Left renal pelvis (tissue), 4 donors: ENCODE results near the gene DNAJB9. TPM values are rescaled to one million over a fixed set of nuclear protein-coding genes. Genes with fewer than 3 reads are reported as not detected.

Source experiments
- DNase-seq, 4 donors: peaks; one replicate each; pipeline ENCODE4 v3.0.0-alpha.2; 2013; ENCODE audit warnings: low read depth in 4 of 4, low spot score in 3 of 4
- polyA plus RNA-seq, 4 donors: library from polyadenylated mRNA; unstranded; fragments of 120-200 nt; gene quantifications; one replicate each; pipeline ENCODE4 v1.2.1, GENCODE V29; 2013; ENCODE audit not compliant: insufficient read length in 4 of 4

DNAJB9 gene
- polyA plus RNA-seq, 4 donors = 31.5 to 48.1 (median 45.2) TPM

DNA sequence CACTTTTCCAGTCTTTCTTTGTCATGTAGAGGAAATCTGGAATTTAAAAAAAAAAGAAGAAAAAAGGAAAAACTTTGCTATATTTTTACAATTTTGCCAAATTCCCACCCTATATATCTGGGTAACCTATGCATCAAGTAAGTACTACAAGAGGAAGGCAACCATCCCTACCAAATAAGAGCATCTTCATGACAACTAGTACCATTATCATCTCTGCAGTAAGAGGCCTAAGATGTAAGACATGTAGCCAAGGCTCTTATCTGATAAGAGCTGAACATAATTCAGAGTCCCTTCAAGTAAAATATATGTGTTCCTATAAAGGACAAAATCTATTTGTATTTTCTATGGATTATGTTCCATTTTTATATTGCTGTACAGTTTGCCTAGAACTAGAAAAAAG lies 3.7 kb upstream of the DNAJB9 start:
- DNase-seq = no peak

DNA sequence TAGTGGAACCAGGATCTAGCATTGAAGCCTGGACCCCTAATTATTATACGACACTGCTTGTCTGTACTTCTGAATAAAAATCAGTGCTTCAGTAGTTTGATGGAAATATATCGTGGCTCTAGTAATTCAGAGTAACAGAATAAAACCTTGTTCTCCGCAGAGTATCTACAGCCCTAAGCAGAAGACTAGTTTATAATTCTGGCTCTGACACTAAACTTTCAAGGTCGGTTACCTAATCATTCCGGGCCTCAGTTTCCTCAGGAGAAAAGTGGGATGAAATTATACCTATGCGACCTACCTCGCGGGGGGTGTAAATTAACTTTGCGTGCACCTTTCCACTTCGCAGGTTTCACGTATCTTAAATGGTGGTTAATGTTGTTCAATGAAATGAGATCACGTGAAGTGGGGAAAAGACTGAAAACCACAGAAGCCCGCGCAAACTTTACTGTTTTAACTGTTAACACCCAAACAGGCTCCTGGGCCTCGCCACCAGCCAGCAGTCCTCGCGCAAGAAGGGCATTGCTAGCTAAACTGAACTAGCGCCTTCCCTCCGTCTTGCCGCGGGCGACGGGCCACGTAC lies 783 bp upstream of the DNAJB9 start:
- DNase-seq = no peak

DNA sequence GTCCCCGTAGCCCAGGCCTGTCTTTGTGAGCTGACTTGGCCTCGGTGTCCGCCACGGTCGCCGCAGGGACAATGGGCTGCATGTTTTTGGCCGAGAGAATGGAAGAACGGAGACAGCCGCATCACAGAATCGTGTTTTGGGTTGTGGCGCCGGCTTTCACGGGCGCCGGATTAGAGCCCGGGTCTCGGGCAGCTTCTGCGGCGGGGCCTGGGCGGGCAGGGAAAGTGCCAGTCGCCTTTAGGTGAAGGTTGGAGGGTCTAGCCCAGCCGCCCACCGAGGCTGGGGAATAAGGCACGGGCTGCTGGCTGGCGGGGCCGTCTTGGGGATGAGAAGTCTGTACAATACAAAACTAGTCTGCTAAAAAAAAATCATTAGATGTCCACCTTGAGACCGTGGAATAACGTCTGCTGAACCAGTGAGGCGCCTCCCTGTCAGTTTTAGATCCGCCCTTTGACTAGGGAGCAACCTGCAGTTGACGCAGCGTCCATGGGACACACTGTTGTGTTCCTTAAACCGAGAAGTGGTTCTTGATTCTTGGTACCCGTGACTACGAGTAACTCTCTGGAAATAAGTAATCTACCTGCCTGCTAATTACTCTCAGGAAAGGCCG lies 577 bp downstream of the DNAJB9 start:
- DNase-seq = peak in 1 of 4 donors; percentile 35

DNA sequence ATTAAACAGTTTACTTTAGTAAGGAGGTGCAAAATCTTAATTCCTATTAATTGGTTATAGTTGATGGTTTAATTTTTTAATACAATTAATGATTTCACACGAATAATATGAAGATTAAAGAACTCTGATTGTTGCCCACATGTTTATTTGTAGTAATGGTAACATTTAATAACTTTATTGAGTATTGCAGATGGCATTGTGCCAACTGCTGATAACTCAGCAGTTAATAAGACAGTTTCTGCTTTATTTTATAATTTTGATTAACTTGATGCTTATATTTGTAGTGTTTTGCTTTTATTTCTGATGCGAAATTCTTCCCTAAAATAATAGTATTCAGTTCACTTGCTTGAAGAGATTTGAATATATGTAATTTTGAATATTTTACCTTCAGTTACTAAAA lies 2.8 kb downstream of the DNAJB9 start:
- DNase-seq = no peak

DNA sequence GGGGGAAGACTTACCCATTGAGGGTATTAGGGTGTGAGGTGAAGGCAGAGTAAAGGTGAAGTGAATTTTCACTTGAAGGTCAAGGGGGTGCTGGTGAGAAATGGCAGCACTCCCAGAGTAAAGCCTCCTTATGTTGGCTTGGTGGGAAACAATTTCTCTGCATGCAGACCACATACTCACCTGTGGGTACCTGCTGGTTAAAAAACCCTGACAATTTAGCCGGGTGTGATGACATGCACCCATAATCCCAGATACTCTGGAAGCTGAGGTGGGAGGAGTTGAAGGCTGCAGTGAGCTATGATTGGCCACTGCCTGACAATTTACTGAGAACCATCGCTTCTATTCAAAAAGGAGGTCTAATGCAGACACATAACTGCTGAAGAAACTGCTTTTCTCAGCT lies 5.5 kb downstream of the DNAJB9 start:
- DNase-seq = no peak

GRCh38 chr7:108576116-108576515 lies 6.4 kb downstream of the DNAJB9 start:
- DNase-seq = no peak

- DNase-seq = no peak
Observed at GRCh38 chr7:108578937-108579336, 9.3 kb downstream of the DNAJB9 start.

DNA sequence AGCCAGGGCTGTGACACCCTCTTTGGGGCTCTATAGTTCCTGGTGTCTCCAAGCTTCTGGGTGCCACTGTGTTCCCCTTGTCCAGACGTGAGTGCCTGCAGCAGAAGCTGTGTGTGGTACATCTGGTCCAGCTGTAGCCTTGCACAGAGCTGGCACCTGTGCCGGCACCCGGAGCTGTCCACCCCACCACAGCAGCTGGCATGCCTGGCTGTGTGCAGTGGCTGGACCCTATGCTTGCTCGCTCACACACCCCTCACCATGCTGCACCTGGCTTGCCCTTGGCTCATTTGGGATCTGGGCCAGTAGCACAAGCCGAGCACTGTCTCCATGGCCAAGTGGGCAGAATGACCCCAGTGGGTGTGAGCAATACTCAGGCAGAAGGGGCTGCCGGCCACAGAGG lies 10.6 kb downstream of the DNAJB9 start:
- DNase-seq = no peak

GRCh38 chr7:108581655-108582491 lies 12.2 kb downstream of the DNAJB9 start:
- no peak for DNase-seq

DNA sequence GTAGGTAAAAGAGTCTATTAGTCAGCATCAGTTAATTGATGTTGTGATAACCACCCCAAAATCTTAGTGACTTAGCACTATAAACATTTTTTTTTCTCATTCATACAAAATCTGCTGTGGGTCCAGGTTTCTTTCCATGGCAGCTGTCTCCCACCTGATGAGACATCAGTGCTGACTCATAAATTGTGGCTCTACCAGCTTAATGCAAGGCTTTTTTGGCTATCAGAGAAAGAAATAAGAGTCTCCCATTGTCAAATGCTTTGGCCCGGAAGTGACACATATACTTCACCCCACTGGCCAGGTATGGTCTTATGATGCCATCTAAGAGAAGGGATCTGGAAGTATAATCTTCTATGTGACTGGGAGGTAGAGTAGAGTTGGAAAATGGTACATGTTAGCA lies 14.5 kb downstream of the DNAJB9 start:
- DNase-seq = no peak

- DNase-seq = no peak
Observed at GRCh38 chr7:108585843-108586242, 16.2 kb downstream of the DNAJB9 start.

DNA sequence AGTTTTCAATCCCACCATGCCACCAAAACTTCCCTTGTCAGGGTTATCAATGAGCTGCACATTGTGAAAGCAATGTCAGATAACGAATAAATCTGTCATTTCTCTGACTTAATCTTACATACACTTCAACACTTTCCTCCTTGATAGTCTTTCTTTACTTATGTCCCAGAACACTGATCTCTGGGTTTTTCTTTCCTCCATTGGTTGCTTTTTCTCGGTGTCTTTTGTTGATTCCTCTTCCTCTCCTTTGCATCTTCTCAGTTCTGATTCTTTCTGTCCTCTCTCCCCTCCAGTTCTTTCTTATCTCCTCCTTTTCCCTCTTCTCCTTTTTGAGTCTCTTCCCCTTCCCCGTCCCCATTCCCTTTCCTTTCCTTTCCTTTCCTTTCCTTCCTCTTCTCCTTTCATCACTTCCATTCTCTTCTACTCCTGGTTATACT lies 16.6 kb downstream of the DNAJB9 start:
- no peak for DNase-seq

- DNase-seq = no peak
Observed at GRCh38 chr7:108589199-108589598, 19.5 kb downstream of the DNAJB9 start.

DNA sequence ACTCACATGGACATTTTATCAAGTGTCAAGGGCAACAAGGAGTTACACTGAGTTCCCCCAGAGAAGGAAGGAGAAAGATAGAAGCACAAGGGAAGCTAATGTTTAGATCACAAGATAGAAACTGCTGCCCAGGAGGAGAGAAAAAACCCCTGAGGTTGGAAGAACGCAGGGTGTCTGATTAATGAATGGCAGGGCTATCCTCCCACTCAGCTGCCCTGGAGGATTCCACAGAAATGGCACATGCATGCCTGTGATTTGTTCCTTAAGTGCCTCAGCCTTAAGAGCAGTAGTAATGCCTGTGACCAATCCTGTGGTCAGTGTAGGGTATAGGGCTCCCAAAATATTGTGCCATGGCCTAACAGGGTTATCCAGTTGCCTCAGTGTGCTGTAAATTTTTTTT lies 20.2 kb downstream of the DNAJB9 start:
- no peak for DNase-seq

DNA sequence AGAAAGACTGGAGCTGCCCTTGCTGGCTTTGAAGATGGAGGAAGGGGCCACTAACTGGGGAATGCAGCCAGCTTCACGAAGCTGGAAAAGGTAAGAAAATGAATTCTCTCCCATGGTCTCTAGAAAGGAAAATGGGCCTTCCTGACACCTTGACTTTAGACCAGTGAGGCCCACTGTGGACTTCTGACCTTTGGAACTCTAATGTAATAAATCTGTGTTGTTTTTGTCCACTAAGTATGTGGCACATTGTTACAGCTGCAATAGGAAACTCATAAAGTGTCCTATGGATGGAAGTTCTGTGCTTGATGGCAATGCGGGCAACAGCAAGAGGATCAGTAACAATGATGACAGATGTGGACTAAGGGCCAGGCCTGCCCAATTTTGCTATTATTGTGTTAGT lies 20.9 kb downstream of the DNAJB9 start:
- DNase-seq = no peak

DNA sequence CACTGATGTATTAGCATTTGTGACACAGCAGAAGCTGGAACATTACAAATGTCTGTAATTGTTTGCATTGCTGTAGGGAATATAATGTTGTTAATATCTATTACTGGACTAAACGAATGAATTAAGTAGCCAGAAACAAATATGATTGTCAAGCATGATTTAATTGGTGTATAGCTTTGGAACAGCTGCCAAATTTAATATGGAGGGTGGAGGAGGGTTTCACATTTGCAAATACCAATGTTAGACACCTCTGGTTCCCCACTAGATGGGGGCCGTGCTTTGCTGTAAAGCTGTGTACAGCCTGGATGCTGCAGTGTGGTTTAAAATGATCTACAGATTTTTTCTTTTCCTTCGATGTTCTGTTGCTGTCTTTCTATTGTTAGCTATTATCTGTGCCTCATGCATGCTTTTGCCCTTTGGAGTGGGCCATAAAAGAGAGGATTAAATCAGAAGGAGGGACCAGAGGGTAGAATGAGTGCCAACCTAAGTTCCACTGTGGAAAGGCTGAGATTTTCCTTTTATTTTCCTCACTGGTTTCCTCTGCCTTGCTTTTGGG lies 23.1 kb downstream of the DNAJB9 start:
- no peak for DNase-seq

- no peak for DNase-seq
Observed at GRCh38 chr7:108596560-108596959, 26.9 kb downstream of the DNAJB9 start.

- DNase-seq = peak in 1 of 4 donors; percentile 36
Observed at GRCh38 chr7:108598153-108598552, 28.5 kb downstream of the DNAJB9 start.

- DNase-seq = no peak
Observed at GRCh38 chr7:108598914-108599580, 29.4 kb downstream of the DNAJB9 start.

GRCh38 chr7:108600399-108600798 lies 30.7 kb downstream of the DNAJB9 start:
- no peak for DNase-seq
